Skeletal muscle cell (primary cell): ENCODE measurements around the gene PPP6R3.

Experiments used
- DNase-seq: peaks from one replicate; pipeline ENCODE4 v3.0.0-alpha.2; 2010; ENCODE audit warnings: low read depth
- H3K4me3 ChIP-seq: 2 replicates; pipeline ENCODE4 v1.5.1; 2011; ENCODE audit warnings: low read depth, mild to moderate bottlenecking, control low read depth, low read length, moderate library complexity

Gene PPP6R3

GRCh38 chr11:68543594-68543993 lies 83.0 kb downstream of the PPP6R3 start:
- no peak overlapping the region for H3K4me3 ChIP-seq
- no peak for DNase-seq

- DNase-seq, result no peak
Observed at GRCh38 chr11:68545347-68545746, 84.8 kb downstream of the PPP6R3 start.

DNA sequence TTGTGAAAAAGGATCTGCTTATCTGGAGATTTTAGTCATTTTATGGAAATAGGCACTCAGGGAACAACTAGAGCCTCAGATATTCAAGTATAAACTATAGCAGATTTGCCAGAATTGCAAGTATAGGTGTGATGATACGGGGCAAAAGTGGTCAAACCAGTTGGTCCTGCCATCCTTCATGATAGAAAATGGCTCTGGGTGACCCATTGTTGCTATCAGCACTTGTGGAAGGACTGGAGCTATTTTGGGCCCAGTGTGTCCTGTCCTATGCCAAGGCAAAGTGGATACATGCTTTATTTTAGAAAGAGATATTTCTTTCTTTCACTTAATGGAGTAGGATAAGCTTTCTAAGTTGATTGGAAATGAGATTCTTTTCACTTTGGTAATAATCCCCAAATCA lies 85.2 kb downstream of the PPP6R3 start:
- no peak for DNase-seq
- H3K4me3 ChIP-seq, result no peak overlapping the region

More at GRCh38 chr11:68545347-68545746, 84.8 kb downstream of the PPP6R3 start:
- H3K4me3 ChIP-seq, result no peak overlapping the region

GRCh38 chr11:68546555-68546954 lies 86.0 kb downstream of the PPP6R3 start:
- no peak overlapping the region for H3K4me3 ChIP-seq
- no peak for DNase-seq

DNA sequence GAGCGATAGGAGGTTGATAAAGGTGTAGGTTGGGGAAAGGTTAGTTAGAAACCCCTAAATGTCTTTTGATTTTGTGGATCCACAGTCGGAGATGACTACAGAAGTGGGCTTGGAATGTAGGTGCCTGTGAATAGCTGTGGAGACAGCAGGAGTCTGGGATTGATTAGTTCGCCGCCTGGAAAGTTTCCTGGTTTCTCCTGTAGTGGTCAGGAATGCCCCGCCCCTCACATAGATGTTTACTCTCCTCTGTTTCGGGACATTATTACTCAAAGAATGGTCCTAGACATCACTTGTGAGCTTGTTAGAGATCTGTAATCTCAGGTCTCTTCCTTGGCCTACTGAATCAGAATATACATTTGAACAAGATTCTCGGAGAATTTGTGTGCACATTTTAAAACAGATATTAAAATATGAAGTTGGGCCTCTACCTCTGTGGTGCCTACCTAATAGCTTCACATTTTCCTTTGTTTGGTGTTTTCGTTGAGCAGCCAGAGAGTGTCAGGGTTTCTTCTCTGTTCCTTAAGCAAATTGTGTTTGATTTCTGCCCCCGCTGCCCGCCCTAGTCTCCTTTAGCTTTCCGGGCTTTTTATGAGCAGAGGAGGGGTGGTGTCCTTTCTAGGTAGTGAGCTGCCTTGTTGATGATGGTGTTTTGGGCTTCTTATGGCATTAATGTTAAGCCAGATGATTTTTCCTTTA lies 89.4 kb downstream of the PPP6R3 start:
- DNase-seq, result no peak
- no peak overlapping the region for H3K4me3 ChIP-seq

DNA sequence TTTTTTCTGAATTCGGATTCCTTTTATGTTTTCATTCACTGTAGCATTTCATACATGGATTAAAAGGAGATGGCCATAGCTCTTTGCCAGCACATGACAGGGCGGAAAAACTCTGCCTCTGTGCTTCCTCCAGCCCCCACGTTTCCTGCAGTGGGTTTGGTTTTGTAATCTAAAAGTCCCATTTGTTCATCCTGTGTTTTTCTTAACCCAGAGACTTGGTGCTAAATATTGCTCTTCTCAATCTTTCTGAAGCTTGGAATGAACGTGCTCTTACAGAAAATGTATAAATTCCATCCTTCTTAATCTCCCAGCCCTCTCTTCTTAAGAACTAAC lies 89.9 kb downstream of the PPP6R3 start:
- no peak for DNase-seq
- no peak overlapping the region for H3K4me3 ChIP-seq

DNA sequence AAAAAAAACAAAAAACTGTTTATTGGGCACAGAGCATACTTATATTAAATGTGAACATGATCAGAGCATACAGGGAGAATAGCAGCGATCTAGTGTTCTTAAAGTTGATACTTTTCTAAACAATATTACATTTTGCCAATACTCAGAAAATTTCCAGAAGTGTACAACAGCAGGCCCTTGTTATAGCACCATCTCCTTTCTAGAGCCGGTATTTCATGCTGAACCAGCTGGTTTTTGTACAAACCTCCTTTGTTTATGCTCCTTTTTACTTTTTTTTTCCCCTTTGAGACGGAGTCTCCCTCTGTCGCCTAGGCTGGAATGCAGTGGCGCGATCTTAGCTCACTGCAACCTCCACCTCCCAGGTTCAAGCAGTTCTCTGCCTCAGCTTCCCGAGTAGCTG lies 90.7 kb downstream of the PPP6R3 start:
- DNase-seq, result no peak

DNA sequence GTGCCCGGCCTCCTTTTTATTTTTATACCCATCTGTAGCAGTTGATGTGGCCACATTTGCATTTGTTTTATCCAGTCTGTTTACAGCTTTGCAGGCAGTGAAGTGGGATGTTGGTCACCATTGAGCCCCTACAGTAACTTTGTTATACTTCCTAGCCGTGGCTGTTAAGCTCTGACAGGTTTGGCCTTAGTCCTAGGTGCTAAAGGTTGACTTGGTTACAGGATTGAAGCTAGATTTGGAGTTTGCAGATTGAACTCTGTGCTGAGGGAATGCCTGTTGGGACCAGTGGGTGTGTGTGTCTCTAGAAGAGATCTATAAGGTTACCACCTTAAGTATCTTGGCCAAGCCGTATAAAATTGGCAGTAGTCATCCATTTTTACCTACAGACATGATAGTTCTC lies 91.2 kb downstream of the PPP6R3 start:
- no peak for DNase-seq
- no peak overlapping the region for H3K4me3 ChIP-seq

More for the DNA sequence above, 90.7 kb downstream of the PPP6R3 start:
- no peak overlapping the region for H3K4me3 ChIP-seq

GRCh38 chr11:68552542-68552941 lies 92.0 kb downstream of the PPP6R3 start:
- no peak overlapping the region for H3K4me3 ChIP-seq
- no peak for DNase-seq

GRCh38 chr11:68560216-68560615 lies 99.7 kb downstream of the PPP6R3 start:
- H3K4me3 ChIP-seq, result no peak overlapping the region
- no peak for DNase-seq

DNA sequence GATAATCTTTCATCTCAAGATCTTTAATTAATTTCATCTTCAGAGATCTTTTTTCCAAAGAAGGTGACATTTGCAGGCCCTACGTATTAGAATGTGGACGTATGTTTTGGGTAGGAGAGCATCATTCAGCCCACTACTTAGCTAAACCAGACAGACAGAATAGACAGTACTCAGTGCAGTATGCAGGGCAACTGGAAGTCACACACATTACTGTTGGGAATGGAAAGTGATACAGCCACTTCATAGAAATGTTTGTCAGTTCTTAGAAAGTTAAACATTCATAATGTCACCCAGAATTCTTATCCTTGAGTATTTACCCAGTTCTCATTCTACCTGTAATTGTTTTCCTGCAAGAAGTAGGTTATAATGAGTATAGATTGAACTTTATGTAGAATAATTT lies 102.9 kb downstream of the PPP6R3 start:
- no peak for DNase-seq

GRCh38 chr11:68564261-68564660 lies 103.7 kb downstream of the PPP6R3 start:
- no peak for DNase-seq
- no peak overlapping the region for H3K4me3 ChIP-seq

More for the DNA sequence above, 102.9 kb downstream of the PPP6R3 start:
- H3K4me3 ChIP-seq, result no peak overlapping the region

DNA sequence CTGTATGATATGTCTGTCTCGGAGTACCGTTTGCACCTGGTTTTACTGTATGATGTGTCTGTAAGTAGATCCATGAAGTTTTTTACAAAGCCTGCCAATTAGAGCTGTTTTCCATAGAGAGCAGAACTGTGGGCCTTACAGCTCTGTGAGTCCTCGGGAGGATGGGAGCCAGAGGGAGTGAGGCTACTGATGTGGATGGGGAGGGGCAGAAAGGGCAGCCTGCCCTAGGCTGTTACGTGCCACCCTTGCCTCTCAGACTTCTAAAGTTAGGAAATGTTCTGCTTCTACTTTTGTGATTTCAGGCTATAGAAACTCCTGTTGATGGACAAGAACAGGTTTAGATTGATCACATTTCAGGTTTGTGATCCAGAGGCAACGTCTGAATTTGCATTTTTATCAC lies 105.2 kb downstream of the PPP6R3 start:
- no peak for DNase-seq
- H3K4me3 ChIP-seq, result no peak overlapping the region

- no peak for DNase-seq
- no peak overlapping the region for H3K4me3 ChIP-seq
Observed at GRCh38 chr11:68567553-68567952, 107.0 kb downstream of the PPP6R3 start.

DNA sequence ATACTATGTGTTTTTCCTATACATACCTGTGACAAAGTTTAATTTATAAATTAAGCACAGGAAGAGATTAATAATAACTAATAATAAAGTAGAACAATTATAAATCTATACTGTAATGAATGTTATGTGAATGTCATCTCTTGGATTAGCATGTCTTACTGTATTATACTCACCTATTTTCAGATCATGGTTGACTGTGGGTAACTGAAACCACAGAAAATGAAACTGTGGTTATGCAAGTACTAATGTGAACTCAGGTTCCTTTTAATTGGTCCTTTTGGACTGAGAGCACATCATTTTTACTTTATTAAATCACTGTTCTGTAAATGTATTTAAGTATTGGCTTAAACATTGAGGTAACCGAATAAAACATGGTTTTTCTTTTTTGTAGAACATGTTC lies 108.8 kb downstream of the PPP6R3 start:
- no peak for DNase-seq
- no peak overlapping the region for H3K4me3 ChIP-seq

DNA sequence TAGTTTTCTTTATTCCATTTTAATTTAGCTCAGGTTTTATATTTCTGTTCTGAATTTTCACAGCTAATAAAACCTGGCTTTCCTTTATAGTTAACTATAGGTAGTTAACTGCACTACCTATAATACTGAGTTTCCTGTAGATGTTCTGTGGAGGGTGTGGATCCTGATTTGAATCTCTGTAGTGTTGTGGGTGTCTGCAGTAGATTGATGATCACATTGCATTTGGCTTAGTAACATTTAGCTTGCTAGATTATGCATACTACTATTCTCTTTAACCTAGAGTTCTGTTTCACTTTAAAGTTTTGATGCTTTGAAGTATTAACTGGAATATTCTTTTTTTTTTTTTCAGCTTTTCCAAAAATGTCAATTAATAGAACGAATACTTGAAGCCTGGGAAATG lies 110.1 kb downstream of the PPP6R3 start:
- no peak for DNase-seq
- H3K4me3 ChIP-seq, result no peak overlapping the region

GRCh38 chr11:68574308-68574707 lies 113.8 kb downstream of the PPP6R3 start:
- H3K4me3 ChIP-seq, result no peak overlapping the region
- DNase-seq, result no peak

- no peak for DNase-seq
- no peak overlapping the region for H3K4me3 ChIP-seq
Observed at GRCh38 chr11:68575025-68575665, 114.6 kb downstream of the PPP6R3 start.

DNA sequence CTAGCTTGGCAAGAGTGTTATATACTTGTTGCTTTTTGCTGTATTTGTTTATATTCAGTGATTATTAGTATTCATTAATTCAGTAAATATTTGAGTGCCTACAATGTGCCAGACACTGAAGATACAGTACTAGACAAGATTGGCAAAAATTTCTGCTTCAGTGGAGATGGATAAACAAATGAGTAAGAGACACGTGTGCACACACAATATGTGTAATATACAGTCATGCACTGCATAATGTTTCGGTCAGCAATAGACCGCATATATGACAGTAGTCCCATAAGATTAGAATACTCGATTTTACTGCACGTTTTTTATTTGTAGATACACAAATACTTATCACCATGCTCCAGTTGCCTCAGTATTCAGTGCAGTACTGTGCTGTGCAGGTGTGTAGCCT lies 118.9 kb downstream of the PPP6R3 start:
- DNase-seq, result no peak
- H3K4me3 ChIP-seq, result no peak overlapping the region

DNA sequence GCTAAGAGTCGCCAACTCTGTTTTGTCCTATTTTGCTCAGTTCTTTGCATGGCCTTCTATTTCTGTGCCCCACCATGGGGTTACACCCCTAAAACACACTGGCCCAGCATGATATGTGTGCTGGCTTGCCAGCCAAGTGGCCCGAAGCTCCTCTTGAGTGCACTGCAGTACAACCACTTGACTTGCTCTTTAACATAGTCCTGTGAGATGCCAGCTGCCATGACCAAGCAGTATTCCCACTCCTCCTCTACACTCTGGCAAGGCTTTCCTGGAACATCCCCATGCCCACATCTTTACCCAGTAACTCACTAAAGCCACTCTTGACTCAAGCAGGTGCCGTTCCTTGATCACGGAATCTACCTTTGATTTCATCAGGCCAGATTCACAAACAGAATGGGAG lies 120.9 kb downstream of the PPP6R3 start:
- no peak for DNase-seq
- no peak overlapping the region for H3K4me3 ChIP-seq

- H3K4me3 ChIP-seq, result no peak overlapping the region
- no peak for DNase-seq
Observed at GRCh38 chr11:68581901-68582300, 121.3 kb downstream of the PPP6R3 start.
